H1 (cell line): Measurements from ENCODE around the gene TAOK2. TPM values are rescaled to one million over a fixed set of nuclear protein-coding genes. Genes with fewer than 3 reads are reported as not detected.

Source experiments
- CTCF ChIA-PET: fragments of 300-600 bp; sonication (Branson Sonifier 250); formaldehyde crosslinking; loops from one replicate; lab custom pipeline; 2021; ENCODE audit not compliant: partially characterized antibody; lab: Charles Lee
- POLR2A ChIA-PET: fragments of 300-600 bp; sonication (Branson Sonifier 250); formaldehyde crosslinking; loops from one replicate; lab custom pipeline; 2021; ENCODE audit warnings: inconsistent platforms; ENCODE audit not compliant: partially characterized antibody; lab: Charles Lee
- DNase-seq, 2 experiments: peaks; one replicate each; pipeline versions ENCODE4 v3.0.0 to v3.0.0-alpha.2; 2010 to 2022; ENCODE audit warnings: low spot score in 2 of 2, low read depth in 1 of 2, mixed read lengths in 1 of 2
- FAIRE-seq: peaks from 2 replicates; lab custom pipeline; 2011; peaks lifted over from hg19 to GRCh38; lab: Jason Lieb, UNC
- H2AFZ ChIP-seq: 2 replicates; pipeline ENCODE4 v1.8.1; 2012; ENCODE audit warnings: low read length, inconsistent platforms
- H2AK5ac ChIP-seq: 2 replicates; pipeline ENCODE4 v1.6.1; 2013; ENCODE audit warnings: low read depth, low read length
- H2BK120ac ChIP-seq: replicated peaks from 2 replicates; pipeline ENCODE3; 2013; ENCODE audit warnings: low read depth, low read length, inconsistent platforms
- H2BK12ac ChIP-seq: 2 replicates; pipeline ENCODE4 v1.6.1; 2013; ENCODE audit warnings: low read depth, low read length
- H2BK15ac ChIP-seq: 2 replicates; pipeline ENCODE4 v1.6.1; 2013; ENCODE audit warnings: low read length
- H2BK20ac ChIP-seq: 2 replicates; pipeline ENCODE4 v1.6.1; 2013; ENCODE audit warnings: low read length
- H2BK5ac ChIP-seq: 2 replicates; pipeline ENCODE4 v1.6.1; 2013; ENCODE audit warnings: low read depth, low read length
- H3K14ac ChIP-seq: 2 replicates; pipeline ENCODE4 v1.6.1; 2013; ENCODE audit warnings: inconsistent platforms; ENCODE audit not compliant: insufficient read length
- H3K18ac ChIP-seq: 2 replicates; pipeline ENCODE4 v1.6.1; 2013; ENCODE audit warnings: low read length; ENCODE audit errors: extremely low read depth
- H3K23ac ChIP-seq: 2 replicates; pipeline ENCODE4 v1.6.1; 2013; ENCODE audit warnings: inconsistent platforms; ENCODE audit not compliant: insufficient read length
- H3K23me2 ChIP-seq: 2 replicates; pipeline ENCODE4 v1.6.1; 2013; ENCODE audit warnings: low read depth, low read length
- H3K27ac ChIP-seq: 2 replicates; pipeline ENCODE4 v1.6.1; 2011; ENCODE audit warnings: low read depth, low read length, inconsistent platforms
- H3K27me3 ChIP-seq, 4 experiments: replicated peaks in 1 of 4; 1 replicate in 1 of 4; 2 replicates in 3 of 4; pipeline versions ENCODE4 v1.6.1 to v1.8.1; 2011 to 2013; ENCODE audit warnings: low read length in 3 of 4, mild to moderate bottlenecking in 3 of 4, inconsistent platforms in 2 of 4, mixed read lengths in 2 of 4, moderate library complexity in 1 of 4; ENCODE audit not compliant: control insufficient read depth in 3 of 4, insufficient read depth in 3 of 4; ENCODE audit errors: extremely low read depth in 1 of 4
- H3K36me3 ChIP-seq, 4 experiments: 2 replicates each; pipeline versions ENCODE4 v1.6.1 to v1.8.1; 2011 to 2013; ENCODE audit warnings: mild to moderate bottlenecking in 4 of 4, low read length in 3 of 4, moderate library complexity in 2 of 4, control low read depth in 1 of 4, inconsistent platforms in 1 of 4; ENCODE audit not compliant: insufficient read depth in 4 of 4, control insufficient read depth in 2 of 4
- H3K4ac ChIP-seq: replicated peaks from 2 replicates; pipeline ENCODE3; 2013; ENCODE audit warnings: low read length, low read depth, mixed read lengths, inconsistent platforms; ENCODE audit not compliant: insufficient read length
- H3K4me1 ChIP-seq, 4 experiments: replicated peaks in 1 of 4; 1 replicate in 1 of 4; 2 replicates in 3 of 4; pipeline versions ENCODE4 v1.6.1 to v1.8.1; 2011 to 2013; ENCODE audit warnings: low read length in 3 of 4, inconsistent platforms in 2 of 4, mixed read lengths in 1 of 4; ENCODE audit not compliant: insufficient read depth in 4 of 4, control insufficient read depth in 3 of 4
- H3K4me2 ChIP-seq, 2 experiments: 2 replicates each; pipeline versions ENCODE4 v1.6.1 to v1.8.1; 2011 to 2013; ENCODE audit warnings: low read depth in 2 of 2, low read length in 2 of 2, control low read depth in 1 of 2, inconsistent platforms in 1 of 2, mild to moderate bottlenecking in 1 of 2; ENCODE audit not compliant: insufficient read depth in 1 of 2
- H3K4me3 ChIP-seq, 4 experiments: fragments of 200-600, 300-600 bp in 1 of 4; sonication (generic), shearing (Covaris generic), sonication (Bioruptor Twin) in 1 of 4; 2 replicates each; pipeline versions ENCODE4 v1.5.1 to v1.8.1; 2011 to 2016; ENCODE audit warnings: low read length in 4 of 4, low read depth in 3 of 4, control low read depth in 2 of 4, inconsistent platforms in 2 of 4, mild to moderate bottlenecking in 2 of 4, mixed read lengths in 1 of 4, moderate library complexity in 1 of 4; ENCODE audit not compliant: insufficient read depth in 2 of 4; ENCODE audit errors: extremely low read depth in 1 of 4
- H3K56ac ChIP-seq: replicated peaks from 2 replicates; pipeline ENCODE3; 2013; ENCODE audit warnings: low read depth, mild to moderate bottlenecking, mixed read lengths, low read length, inconsistent platforms; ENCODE audit not compliant: insufficient read length
- H3K79me1 ChIP-seq: 2 replicates; pipeline ENCODE4 v1.6.1; 2013; ENCODE audit warnings: low read depth, low read length, control low read depth
- H3K79me2 ChIP-seq, 2 experiments: 2 replicates each; pipeline versions ENCODE4 v1.6.1 to v1.8.1; 2012 to 2013; ENCODE audit warnings: low read length in 2 of 2, mild to moderate bottlenecking in 2 of 2, inconsistent platforms in 1 of 2; ENCODE audit not compliant: insufficient read depth in 2 of 2, control insufficient read depth in 1 of 2
- H3K9ac ChIP-seq, 4 experiments: replicated peaks in 1 of 4; 1 replicate in 1 of 4; 2 replicates in 3 of 4; pipeline versions ENCODE4 v1.6.1 to v1.8.1; 2011 to 2013; ENCODE audit warnings: low read depth in 3 of 4, low read length in 3 of 4, control low read depth in 2 of 4, mild to moderate bottlenecking in 2 of 4, moderate library complexity in 2 of 4, inconsistent platforms in 1 of 4; ENCODE audit errors: extremely low read depth in 1 of 4
- H3K9me3 ChIP-seq, 2 experiments: 2 replicates each; pipeline versions ENCODE4 v1.6.1 to v1.8.1; 2012 to 2013; ENCODE audit warnings: mild to moderate bottlenecking in 2 of 2, moderate library complexity in 2 of 2, control low read depth in 1 of 2, inconsistent platforms in 1 of 2, low read depth in 1 of 2, low read length in 1 of 2, mixed read lengths in 1 of 2; ENCODE audit not compliant: insufficient read depth in 2 of 2
- H4K20me1 ChIP-seq, 2 experiments: replicated peaks in 1 of 2; 2 replicates each; pipeline versions ENCODE3 to v1.8.1; 2011 to 2013; ENCODE audit warnings: inconsistent platforms in 2 of 2, low read length in 2 of 2, mild to moderate bottlenecking in 1 of 2; ENCODE audit not compliant: insufficient read depth in 2 of 2, control insufficient read depth in 1 of 2
- H4K5ac ChIP-seq: 2 replicates; pipeline ENCODE4 v1.6.1; 2013; ENCODE audit warnings: low read length, low read depth, mixed read lengths, inconsistent platforms; ENCODE audit not compliant: insufficient read length
- H4K8ac ChIP-seq: 2 replicates; pipeline ENCODE4 v1.8.0; 2013; ENCODE audit warnings: mild to moderate bottlenecking, moderate library complexity, low read length, inconsistent platforms; ENCODE audit not compliant: insufficient read depth; ENCODE audit errors: extremely low read depth
- H4K91ac ChIP-seq: replicated peaks from 2 replicates; pipeline ENCODE3; 2013; ENCODE audit warnings: low read length, mixed read lengths, inconsistent platforms; ENCODE audit not compliant: insufficient read length
- CBX8 ChIP-seq: fragments of 300-800, 300-1000 bp; sonication (generic); IDR thresholded peaks from 2 replicates; pipeline ENCODE4 v1.7.1; 2016; ENCODE audit warnings: low read depth, low read length, borderline replicate concordance
- GTF2F1 ChIP-seq: IDR thresholded peaks from 2 replicates; pipeline ENCODE4 v1.6.1; 2012; ENCODE audit warnings: low read depth, low read length, improper control_type of control experiment, borderline replicate concordance
- USF2 ChIP-seq: IDR thresholded peaks from 2 replicates; pipeline ENCODE4 v1.6.1; 2011; ENCODE audit warnings: low read length, improper control_type of control experiment
- WGBS, 2 experiments: shearing (Covaris generic) in 1 of 2; methylation state at CpG; one replicate each; pipeline versions ENCODE4 v1.1.6 to v1.1.7; 2013 to 2015; ENCODE audit warnings: low lambda C conversion rate in 2 of 2, mixed read lengths in 2 of 2, inconsistent platforms in 1 of 2, low coverage in 1 of 2, missing lambda C conversion rate in 1 of 2; ENCODE audit not compliant: insufficient replicate concordance in 2 of 2, insufficient coverage in 1 of 2, insufficient read length in 1 of 2; ENCODE audit errors: extremely low coverage in 1 of 2, missing lambda C conversion rate in 1 of 2; 5-methylcytosine and 5-hydroxymethylcytosine counted together
- polyA plus RNA-seq, 7 experiments: library from polyadenylated mRNA; depleted of rRNA in 3 of 7; stranded (reverse) in 5 of 7; unstranded in 2 of 7; fragments of >200 nt in 5 of 7; fragments of 200-250 nt in 2 of 7; gene quantifications; 1 replicate in 5 of 7; 2 replicates in 1 of 7; 4 replicates in 1 of 7; pipeline versions ENCODE4 v1.2.1 to v1.2.3, GENCODE V29; 2011 to 2013; ENCODE audit warnings: missing spikeins in 2 of 7, mixed read lengths in 2 of 7
- total RNA-seq: library from RNA; stranded (reverse); fragmentation: NEBNext Ultra II Directional; extraction: Animal tissue kit (Norgen Biotek cat#: 25700); gene quantifications from 2 replicates; pipeline ENCODE4 v1.2.1, GENCODE V29; 2021
- TF ChIP-seq, protein P1 (sequence below): IDR thresholded peaks from 2 replicates; pipeline ENCODE4 v1.6.1; 2011; ENCODE audit warnings: low read depth, mild to moderate bottlenecking, low read length; ENCODE audit not compliant: insufficient read depth
- TF ChIP-seq, protein P2 (sequence below), 3 experiments: IDR thresholded peaks; 1 replicate in 2 of 3; 2 replicates in 1 of 3; pipeline versions ENCODE4 v1.5.1 to v1.6.1; 2011; ENCODE audit warnings: low read length in 3 of 3, mild to moderate bottlenecking in 3 of 3, inconsistent platforms in 2 of 3, low read depth in 1 of 3, moderate library complexity in 1 of 3; ENCODE audit not compliant: insufficient read depth in 1 of 3; ENCODE audit errors: control extremely low read depth in 1 of 3

Gene TAOK2
- total and polyA plus RNA-seq, 2 of the 8 experiments (the other 6 are each of a cell fraction or from before 2014, with no cell fraction given): 13.5 to 32.6 TPM

DNA sequence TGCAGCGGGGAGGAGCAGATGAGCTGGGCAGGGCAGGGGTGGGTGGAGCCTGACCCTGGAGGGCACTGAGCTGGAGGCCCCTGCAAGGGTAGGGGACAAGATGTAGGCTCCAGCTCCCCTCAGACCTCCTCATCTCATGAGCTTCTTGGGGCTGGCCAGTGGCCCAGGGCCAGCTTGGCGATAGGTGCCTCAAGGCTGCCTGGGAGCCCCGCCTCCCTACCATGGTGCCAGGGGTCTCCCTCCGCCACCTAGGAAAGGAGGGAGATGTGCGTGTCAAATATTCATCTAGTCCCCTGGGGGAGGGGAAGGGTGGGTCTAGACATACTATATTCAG lies 17.9 kb downstream of the TAOK2 start:
- TF ChIP-seq, protein P1, sequence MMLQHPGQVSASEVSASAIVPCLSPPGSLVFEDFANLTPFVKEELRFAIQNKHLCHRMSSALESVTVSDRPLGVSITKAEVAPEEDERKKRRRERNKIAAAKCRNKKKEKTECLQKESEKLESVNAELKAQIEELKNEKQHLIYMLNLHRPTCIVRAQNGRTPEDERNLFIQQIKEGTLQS: no peak
- TF ChIP-seq, protein P2, sequence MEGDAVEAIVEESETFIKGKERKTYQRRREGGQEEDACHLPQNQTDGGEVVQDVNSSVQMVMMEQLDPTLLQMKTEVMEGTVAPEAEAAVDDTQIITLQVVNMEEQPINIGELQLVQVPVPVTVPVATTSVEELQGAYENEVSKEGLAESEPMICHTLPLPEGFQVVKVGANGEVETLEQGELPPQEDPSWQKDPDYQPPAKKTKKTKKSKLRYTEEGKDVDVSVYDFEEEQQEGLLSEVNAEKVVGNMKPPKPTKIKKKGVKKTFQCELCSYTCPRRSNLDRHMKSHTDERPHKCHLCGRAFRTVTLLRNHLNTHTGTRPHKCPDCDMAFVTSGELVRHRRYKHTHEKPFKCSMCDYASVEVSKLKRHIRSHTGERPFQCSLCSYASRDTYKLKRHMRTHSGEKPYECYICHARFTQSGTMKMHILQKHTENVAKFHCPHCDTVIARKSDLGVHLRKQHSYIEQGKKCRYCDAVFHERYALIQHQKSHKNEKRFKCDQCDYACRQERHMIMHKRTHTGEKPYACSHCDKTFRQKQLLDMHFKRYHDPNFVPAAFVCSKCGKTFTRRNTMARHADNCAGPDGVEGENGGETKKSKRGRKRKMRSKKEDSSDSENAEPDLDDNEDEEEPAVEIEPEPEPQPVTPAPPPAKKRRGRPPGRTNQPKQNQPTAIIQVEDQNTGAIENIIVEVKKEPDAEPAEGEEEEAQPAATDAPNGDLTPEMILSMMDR (IDR thresholded peaks at IDR 0.05; ENCODE audit: control extremely low read depth in 1 of 3, insufficient read depth in 1 of 3, low read depth in 1 of 3, low read length in 3 of 3): no peak
- TF ChIP-seq GTF2F1 (no peak), CBX8 (no peak), USF2 (no peak)
- H3K79me2 ChIP-seq: peaks cover 0 to under 1% of the 10 kb centered on the region in 2 experiments; a peak in 1 of 4 replicates
- no peak overlapping the region for H2BK15ac ChIP-seq
- H3K36me3 ChIP-seq: peaks cover 2 to 33% (median 13%) of the 10 kb centered on the region in 4 experiments; a peak in 7 of 8 replicates
- no peak overlapping the region for H3K18ac ChIP-seq
- H3K14ac ChIP-seq: no peak overlapping the region
- no peak overlapping the region for H3K23ac ChIP-seq
- no peak overlapping the region for H3K4ac ChIP-seq
- H2BK120ac ChIP-seq: no peak overlapping the region
- H4K91ac ChIP-seq: no peak overlapping the region
- ChIA-PET POLR2A (interaction anchor here (0.6 to 3.4 kb wide), 4 partner anchors 10 to 19 kb away, joined by 3 to 12 read pairs (median 3); partner anchors contain the start of gene TAOK2), CTCF (interaction anchor here (0.6 to 1.1 kb wide), 3 partner anchors 40 to 152 kb away, joined by 3 read pairs; no protein-coding TSS in a partner anchor)
- no peak overlapping the region for H3K27ac ChIP-seq
- 0 out of 2 replicates have a peak, but pooled peaks cover under 1% of the 10 kb centered on the region for H3K79me1 ChIP-seq
- no peak overlapping the region for H2BK12ac ChIP-seq
- H3K9ac ChIP-seq: no peak overlapping the region
- FAIRE-seq: no peak
- no peak overlapping the region for H3K4me3 ChIP-seq
- H2AFZ ChIP-seq: no peak overlapping the region
- H2AK5ac ChIP-seq: no peak overlapping the region
- H2BK20ac ChIP-seq: no peak overlapping the region
- H2BK5ac ChIP-seq: no peak overlapping the region
- WGBS, 2 experiments: 100% methylated on average over 5 of the region's 5 CpGs; no CpG with 5 or more reads in 1 of the 2 experiments
- no peak overlapping the region for H3K56ac ChIP-seq
- H3K9me3 ChIP-seq: no peaks in the 10 kb centered on the region
- peaks cover 6% of the 10 kb centered on the region; the same call in 1 of the 2 replicates for H3K23me2 ChIP-seq
- no peak overlapping the region for H3K4me2 ChIP-seq
- no peak for DNase-seq
- no peaks in the 10 kb centered on the region for H4K20me1 ChIP-seq
- no peak overlapping the region for H4K8ac ChIP-seq
- H3K27me3 ChIP-seq: no peaks in the 10 kb centered on the region
- H4K5ac ChIP-seq: no peak overlapping the region
- peaks cover 0 to 8% (median 1%) of the 10 kb centered on the region in 4 experiments; a peak in 3 of 7 replicates for H3K4me1 ChIP-seq
